GM18873 (cell line): ENCODE data around the gene RNF166.

Experiments used
- ATAC-seq: cut with Tn5 transposase; IDR thresholded peaks from one replicate; pipeline ENCODE4 v1.9.1; 2021; ENCODE audit warnings: mild to moderate bottlenecking, moderate library complexity, moderate number of reproducible peaks; ENCODE audit not compliant: unreplicated experiment, low FRiP score

The RNF166 gene

GRCh38 chr16:88712362-88712979, 6.3 kb upstream of the RNF166 start:
- no peak for ATAC-seq

GRCh38 chr16:88711750-88712340, 5.6 kb upstream of the RNF166 start:
- no peak for ATAC-seq

GRCh38 chr16:88710556-88710955, 4.3 kb upstream of the RNF166 start:
- no peak for ATAC-seq

DNA sequence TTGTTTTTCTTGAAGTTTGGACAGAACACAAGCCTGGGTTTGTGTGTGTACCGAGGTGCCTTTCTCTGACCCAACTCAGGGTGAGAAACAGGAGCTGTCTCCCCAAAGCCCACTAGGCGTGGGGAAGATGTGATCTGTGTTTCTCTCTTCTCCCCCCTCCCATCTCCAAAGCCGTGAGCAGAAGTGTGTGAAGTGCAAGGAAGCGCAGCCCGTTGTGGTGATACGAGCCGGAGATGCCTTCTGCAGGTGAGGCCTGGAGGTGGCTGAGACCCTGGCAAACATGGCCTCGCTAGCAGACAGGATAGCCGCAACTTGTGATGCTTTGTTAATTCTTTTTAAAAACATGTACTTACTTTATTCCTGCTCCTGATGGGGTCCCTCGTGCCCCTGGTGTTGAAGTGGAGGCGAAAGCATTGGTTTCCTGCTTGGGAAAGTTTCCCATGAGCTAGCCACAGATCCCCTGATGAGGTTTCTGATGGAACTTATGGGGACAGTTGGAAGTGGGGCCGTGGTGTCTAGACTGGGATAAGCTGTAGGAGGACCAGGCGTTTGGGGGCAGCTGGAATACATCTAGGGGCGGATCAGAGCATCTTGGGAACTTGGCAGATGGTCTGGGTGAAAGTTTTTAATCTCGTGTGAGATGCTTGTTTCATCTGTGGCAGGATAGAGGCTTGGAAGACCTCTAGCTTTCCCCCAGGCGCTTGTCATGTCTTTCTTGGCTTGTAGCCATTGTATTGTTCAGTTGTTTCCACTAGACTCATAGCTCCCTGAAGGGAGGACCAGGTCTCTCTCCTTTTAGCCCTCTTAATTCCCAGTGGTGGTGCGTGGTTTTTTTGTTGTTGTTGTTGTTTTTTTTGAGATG, 988 bp upstream of the RNF166 start:
- no peak for ATAC-seq

DNA sequence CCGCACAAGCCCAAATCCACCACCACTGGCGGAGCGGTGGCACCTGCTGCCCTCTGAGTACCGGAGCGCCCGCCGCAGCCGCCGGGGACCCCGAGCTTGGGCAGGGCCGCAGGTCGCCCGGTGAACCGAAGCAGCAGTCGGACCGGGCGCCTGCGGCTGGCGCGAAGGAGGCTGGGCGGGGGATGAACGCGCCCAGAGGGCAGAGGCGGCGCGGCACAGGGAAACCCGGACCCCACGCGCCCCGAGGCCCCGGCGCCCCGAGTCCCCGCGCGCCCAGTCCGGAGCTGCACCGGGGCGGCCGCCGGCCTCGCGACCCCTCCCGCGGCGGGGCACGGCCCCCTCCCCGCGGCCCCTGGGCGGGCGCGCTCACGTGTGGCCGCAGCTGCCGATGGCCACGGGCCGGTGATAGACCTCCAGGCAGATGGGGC, 393 bp downstream of the RNF166 start:
- ATAC-seq, result peak; percentile 4

DNA sequence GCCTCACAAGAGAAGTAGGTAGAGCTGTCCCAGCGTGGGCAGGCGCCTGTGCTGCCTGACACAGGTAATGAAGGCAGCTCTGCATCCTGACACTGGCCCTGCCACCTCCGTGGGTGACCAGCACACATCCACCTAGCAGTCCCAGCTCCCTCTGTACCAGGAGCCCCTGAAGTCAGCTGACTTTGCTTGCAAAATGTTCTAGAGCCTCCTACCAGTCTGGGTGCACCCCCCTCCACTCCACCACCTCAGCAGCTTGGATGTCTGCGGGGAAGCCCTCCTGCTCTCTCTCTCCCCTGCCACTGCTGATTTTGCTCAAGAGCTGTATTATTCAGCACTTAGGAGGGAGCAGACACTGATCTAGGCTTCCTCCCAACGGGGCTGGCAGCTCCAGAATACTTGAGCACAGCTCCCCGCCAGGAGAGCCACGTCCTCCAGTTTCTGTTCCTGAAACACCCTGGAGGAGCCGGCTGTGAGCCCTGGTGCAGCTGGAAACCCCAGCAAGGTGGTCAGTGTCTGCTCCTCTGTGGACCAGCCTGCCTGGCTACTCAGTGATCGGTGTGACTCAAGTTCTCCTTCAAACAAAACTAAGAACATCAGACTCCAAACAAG, 1.0 kb downstream of the RNF166 start:
- no peak for ATAC-seq

DNA sequence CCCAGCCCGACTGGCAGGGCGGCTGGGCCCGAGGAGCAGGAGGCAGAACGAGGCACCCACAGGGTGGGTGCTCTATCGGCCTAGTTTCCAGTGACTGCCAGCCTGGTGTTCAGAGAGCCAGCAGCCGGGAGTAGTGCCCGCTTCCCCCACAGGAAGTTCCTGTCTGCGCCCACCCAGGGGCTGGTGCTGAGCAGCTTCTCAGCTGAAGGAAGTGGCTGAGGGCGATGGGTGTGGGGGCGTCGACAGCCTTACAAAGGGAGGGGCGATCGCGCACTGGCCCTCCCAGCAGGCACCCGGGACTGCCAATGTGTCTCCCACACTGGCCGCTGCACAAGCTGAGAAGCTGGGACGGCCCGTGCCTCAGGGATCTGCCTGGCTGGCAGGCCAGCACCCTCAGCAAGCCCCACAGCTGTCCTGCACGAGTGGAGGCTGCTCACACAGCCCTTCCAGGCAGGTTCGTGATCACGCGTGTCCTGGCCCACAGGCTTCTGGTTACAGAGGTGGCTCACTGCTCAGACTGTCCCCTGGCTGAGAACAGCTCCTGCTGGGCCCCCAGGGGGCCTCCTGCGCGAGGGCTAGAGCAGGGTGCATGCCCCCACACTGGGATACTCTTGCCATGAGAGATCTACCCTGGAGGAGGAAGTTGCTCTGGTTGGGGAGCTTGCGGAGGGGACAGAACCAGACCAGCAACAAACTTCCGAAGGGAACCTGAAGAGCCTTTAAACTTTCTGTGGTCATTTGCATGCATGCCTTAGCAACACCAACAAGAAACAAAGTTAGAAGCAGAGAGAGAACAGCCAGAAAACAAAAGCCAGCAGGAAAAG, 2.5 kb downstream of the RNF166 start:
- no peak for ATAC-seq

DNA sequence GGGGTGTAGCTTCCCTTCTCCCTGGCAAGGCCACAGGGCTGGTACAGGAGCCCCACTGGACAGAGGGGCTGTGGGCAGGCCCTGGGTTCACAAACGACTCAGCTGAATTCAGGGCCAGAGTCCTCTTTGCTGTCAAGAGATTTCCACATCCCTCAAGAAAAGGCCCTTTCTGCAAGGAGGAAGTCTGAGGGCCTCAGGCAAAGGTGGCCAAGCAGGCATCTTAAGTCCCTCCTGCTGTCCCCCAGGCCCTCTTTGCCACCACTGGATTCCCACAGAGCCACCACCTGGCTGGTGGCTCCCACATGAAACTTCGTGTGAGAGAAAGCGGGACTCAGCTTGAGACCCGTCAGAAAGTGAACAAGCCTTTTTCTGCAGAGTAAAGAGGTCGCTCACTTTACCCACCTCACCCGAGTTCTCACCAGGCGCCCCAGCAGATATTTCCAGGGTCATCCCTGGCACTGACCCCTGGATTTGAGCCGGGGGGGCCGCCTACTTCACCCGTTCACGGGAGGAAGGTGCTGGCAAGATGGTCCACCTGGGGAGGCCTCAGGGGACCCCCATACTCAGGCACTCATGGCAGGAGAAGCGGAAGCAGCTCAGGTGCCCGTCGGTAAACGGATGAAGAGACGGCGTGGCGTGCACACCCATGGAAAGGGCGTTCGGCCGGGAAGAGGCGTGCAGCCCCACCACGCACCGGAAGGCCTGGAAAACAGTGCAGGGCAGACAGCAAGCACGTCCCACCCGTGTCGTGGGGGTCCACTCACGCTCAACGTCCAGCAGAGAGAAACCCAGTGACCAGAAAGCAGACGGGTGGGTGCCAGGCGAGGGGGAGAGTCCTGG, 3.6 kb downstream of the RNF166 start:
- ATAC-seq, result no peak

GRCh38 chr16:88701581-88702370, 4.4 kb downstream of the RNF166 start:
- ATAC-seq, result no peak

DNA sequence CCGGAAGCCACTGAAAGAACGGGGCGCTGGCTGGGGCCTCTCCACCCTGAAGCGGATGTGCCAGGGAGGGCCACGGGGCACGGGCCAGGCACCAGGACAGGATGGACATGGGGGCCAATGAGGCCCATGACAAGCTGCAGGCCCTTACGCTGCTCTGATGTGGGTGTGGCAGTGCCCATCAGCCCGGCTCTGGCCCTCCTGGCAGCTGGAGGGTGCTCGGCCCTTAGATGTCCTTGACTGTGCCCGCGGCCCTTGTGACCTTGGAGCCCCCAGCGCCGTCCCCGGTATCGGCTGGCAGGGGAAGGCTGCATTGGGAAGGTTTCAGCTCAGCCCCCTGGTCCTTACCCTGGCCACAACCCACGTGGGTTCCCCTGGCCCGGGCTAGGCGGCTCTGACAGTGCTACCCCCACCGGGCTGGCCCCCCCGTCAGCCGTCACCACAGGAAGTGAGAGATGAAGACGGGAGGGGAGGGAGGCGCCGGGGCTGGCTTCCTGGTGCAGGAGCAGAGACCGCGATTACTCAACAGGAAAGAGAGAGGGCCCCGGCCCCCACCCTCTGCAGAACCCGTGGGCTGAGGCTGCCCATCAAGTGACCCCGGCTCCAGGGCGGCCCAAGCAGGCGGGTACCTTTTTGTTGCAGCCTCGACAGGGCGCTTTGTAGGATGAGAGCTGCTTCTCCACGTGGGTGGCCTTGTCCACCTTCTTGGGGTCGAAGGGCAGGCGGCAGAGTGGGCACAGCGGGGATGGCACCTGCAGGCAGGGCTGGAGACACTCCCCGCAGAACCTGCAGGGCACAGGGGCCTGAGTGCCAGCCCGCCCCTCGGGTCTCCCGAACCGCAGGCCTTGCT, 5.3 kb downstream of the RNF166 start:
- peak; percentile 44 for ATAC-seq

GRCh38 chr16:88700322-88700635, 5.9 kb downstream of the RNF166 start:
- ATAC-seq, result no peak

DNA sequence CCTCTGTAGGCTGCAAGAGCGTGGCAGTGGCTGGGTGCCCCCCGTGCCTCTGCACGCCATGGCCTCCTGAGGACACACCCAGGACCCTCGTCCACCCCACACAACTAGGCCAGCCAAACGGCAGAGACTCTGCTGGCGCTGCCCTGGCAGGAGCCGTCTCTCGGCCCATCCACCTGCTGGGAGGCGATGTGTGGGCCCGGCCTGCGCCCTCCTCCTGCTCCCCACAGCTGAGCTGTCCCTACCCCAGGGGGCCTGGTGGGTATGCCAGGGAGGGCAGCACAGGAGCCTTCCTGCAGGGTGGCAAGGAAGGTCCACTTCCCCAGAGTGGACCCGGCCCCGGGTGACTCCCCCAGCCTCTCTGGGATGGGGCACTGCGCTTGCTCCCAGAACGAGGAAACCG, 7.0 kb downstream of the RNF166 start:
- ATAC-seq, result no peak

- ATAC-seq, result no peak
Observed at GRCh38 chr16:88698646-88699045, 7.6 kb downstream of the RNF166 start.

- ATAC-seq, result no peak
Observed at GRCh38 chr16:88697831-88698615, 8.2 kb downstream of the RNF166 start.

- ATAC-seq, result no peak
Observed at GRCh38 chr16:88697116-88697830, 8.9 kb downstream of the RNF166 start.

- ATAC-seq, result no peak
Observed at GRCh38 chr16:88696441-88696840, 9.8 kb downstream of the RNF166 start.

DNA sequence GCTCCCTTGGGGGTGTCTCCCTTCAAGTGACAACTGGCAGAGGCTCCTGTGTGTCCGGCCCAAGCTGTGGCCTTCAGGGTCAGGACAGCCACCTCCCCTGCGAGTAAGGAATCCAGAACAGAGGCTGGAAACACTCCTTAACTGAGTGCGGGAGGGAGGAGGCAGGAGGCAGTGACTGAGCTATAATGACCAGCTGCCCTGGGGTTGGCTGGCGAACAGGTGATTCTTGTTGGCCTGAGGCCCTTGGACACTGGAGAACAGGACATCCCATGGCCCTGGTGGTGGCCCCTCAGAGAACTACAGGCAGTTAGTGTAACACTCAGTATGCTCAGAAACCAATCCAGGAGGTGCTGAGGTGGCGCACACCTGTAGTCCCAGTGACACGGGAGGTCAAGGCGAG, 10.5 kb downstream of the RNF166 start:
- ATAC-seq, result no peak
